ENCODE measurements around the gene SULT1C3.
A peak's percentile ranks its signal among the peaks of the same experiment; 100 is the strongest.

SULT1C3 gene

DNA sequence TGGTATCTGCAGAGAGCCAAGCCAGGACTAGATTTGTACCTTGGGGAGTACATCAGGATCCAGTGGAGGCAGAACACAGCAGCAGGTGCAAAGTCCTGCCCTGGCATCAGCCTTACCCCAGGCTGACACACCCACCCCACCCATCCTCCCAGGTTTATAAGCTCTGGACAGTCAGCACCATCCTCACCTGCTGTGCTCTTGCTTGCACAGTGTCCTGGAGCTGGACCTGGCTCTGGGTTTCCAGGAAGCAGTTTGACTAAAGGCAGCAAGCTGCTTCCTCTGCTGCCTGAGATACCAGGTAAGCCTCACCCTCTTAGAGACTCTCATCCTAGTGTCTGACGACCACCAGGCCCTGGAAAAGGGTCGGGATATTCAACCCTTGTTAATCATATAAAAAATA, at the start of gene SULT1C3:
Gene SULT1C3, plus strand, starts transcription at position 183 of the 400 bp plus-strand sequence. CDS start 7,227 bp downstream, outside the sequence.
- DNase-seq, result no peak

GRCh38 chr2:108193251-108193650, 46.5 kb upstream of the SULT1C3 start:
- no peak for DNase-seq

DNA sequence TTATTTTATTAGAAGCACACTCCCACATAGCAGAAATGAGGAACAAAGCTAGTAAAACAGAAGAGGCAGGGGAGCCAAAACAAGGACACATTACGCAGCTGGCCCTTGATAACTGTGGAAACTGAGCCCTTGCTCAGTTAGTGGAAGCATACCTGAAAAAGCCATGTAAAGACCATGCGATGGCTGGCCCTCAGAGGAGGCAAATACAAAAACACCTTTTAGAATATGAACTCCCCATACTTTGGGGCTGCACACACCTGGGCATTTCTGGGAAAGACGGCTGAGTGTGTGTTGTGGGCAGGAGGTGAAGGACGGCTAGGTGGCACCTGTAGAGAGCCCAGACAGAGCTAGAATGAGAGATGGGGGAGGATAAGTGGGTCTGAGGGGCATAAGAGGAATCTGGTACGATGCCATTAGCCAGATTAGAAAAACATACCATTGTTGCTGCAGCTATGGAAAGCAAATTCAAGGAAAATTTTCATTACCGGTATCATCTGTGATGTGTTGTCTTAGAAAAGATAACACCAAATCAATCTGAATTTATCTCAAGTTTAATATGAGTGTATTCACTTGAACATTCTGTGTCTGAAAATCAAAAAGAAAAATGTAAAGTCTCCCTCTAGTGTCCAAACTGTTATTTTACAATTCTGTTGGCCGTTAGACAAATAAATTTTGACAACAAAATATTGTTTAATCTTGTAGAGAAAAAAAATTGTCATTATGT, 45.2 kb upstream of the SULT1C3 start:
- DNase-seq, result peak; percentile 9

GRCh38 chr2:108195133-108195439, 44.7 kb upstream of the SULT1C3 start:
- no peak for DNase-seq

GRCh38 chr2:108199726-108200125, 40.0 kb upstream of the SULT1C3 start:
- DNase-seq, result no peak

- DNase-seq, result no peak
Measured at GRCh38 chr2:108200569-108200968, 39.2 kb upstream of the SULT1C3 start.

- no peak for DNase-seq
Measured at GRCh38 chr2:108212671-108213070, 27.1 kb upstream of the SULT1C3 start.

GRCh38 chr2:108215794-108216211, 24.0 kb upstream of the SULT1C3 start:
- peak; percentile 7 for DNase-seq

- no peak for DNase-seq
Measured at GRCh38 chr2:108217211-108217610, 22.6 kb upstream of the SULT1C3 start.

GRCh38 chr2:108219688-108220087, 20.1 kb upstream of the SULT1C3 start:
- DNase-seq, result no peak

- DNase-seq, result no peak
Measured at GRCh38 chr2:108220191-108220590, 19.6 kb upstream of the SULT1C3 start.

- DNase-seq, result no peak
Measured at GRCh38 chr2:108220942-108221541, 18.7 kb upstream of the SULT1C3 start.

GRCh38 chr2:108222261-108222660, 17.5 kb upstream of the SULT1C3 start:
- no peak for DNase-seq

DNA sequence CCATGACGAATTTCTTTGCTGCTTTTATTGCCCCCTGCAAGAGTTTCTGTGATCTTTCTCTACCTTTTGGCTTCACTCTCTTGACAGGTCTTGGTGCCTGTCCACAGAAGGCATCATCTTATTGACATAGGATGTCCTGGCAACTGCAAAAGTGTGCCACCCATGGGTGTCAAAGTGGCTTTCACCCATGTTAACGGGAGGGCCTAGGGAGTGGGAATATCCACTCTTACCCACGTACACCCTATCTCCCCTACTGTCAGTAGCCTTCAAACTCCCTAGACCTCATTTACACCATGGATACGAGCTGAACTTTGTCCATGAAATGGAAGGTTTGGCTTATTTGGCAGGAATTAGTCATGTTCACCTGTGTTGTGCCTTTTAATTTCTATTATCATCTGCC, 16.2 kb upstream of the SULT1C3 start:
- DNase-seq, result no peak

DNA sequence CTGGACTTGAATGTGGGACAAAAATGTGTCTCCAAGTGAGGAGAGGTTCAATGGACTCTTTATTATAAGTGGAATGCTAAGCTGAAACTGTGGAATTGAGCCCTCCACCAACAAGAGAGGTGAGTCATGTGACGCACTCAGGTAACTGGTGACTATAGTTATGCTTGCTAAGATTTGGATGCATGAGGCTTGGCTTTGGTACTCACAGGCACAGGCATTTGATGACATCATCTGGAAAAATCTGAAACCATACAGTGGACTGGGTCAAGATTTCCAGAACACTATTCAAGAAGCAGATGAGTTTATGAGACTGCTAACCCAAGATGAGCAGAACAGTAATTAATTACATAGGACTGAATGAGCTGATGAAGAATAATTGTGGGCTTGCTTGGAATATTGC, 15.7 kb upstream of the SULT1C3 start:
- no peak for DNase-seq

DNA sequence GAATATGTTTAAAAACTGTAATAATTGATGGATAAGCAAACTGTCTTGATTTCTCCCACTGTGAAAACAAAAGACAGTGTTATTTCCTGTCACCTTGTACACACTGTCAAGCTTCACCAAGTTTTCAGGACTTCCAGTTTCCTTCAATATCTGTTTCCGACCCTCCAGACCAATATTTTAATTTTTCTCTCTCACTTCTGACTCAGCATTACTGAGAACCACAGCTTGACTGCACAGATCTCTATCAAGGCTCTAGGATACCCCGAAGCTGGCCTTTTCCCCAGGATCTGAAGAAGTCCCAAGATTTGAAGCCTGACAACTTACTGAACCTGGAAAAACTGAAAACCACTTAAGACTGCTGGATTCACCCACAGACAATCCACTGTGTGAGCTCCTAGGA, 13.2 kb upstream of the SULT1C3 start:
- no peak for DNase-seq

DNA sequence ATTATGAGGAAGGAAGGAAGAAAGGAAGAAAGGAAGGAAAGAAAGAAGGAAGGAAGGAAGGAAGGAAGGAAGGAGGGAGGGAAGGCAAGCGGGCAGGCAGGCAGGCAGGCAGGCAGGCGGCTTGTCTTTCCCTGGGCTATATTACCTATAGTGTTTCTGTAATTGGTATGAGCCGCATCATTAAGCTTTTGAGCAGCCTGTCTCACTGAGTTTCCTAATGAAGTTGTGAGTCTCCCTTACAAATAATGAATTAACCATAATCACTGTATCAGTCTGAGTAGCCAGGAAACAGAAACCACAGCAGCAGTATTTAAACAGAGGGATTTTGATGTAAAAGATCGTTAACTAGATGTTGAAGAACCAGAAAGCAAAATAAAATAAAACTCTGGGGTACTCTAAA, 11.8 kb upstream of the SULT1C3 start:
- DNase-seq, result no peak

DNA sequence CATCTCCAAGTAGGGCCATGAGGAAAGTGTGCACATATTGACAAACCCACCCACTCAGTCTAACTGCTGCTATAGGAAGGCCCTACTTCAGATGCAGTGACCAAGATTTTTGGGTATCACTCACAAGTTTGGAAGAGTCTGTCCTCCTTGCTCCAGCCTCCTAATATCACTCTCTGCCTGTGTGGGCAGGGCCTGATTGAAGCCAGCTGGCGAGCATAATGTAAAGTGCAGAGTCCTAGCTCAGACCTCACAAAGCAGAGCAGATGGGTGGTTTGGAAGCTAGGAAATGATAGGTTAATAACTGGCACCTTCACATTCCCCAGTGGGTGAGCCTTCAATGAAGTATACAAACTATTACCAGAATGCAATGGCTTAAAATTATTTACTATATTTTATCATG, 11.2 kb upstream of the SULT1C3 start:
- no peak for DNase-seq

DNA sequence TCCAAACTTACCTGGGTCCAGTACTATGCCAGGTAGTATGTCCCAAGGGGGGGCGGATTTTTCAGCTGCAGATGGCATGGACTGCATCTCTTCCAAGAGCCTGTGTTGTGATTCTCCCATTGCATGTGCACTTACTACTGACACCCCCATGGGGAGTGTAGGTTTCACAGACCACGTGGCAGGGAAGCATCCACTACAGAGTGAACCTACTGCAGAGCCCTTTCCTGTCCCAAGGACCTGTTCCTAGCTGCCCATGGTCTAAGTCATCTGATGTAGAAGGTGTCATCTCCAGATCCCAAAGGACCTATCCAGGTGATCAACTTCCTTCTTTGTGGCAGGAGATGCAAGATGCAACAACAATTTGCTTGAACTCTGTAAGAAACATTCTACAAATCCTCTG, 9.9 kb upstream of the SULT1C3 start:
- no peak for DNase-seq

DNA sequence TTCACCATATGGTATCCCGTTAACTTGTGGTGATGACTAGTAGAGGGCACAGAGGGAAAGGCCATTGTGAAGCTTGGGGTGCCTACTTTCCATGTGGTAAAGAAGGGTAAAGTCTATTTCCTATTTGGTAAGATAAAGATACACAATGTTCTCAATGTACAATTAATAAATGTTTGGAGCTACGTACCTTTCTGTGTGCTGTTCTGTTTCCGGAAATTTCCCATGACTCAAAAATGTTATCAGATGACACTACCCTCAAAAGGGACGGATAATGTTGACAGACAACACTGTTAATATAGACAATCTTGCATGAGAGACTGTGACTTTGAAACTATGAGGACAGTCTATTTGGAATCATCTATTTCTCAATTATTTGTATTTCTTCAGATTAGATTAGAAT, 4.2 kb upstream of the SULT1C3 start:
- DNase-seq, result no peak

- DNase-seq, result no peak
Measured at GRCh38 chr2:108236676-108237335, 3.0 kb upstream of the SULT1C3 start.

DNA sequence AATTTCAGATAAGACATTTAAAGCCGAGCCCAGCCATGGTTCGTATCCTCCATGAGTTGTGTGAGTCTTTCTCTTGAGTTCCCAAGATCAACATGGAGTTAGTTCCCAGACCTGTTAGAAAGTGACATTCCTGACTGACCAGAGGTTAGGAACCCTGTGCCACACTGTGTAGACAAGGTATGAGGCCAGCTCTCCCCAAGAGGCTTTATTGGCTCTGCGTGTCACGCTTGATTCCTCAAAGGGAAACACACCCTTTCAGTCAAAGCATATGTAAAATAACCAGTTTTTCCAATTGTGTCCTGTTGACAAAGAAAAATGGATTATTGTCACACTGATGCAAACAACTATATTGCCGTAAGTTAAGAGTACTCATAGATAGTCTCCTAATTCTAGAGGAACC, 1.2 kb downstream of the SULT1C3 start:
- DNase-seq, result no peak

- no peak for DNase-seq
Measured at GRCh38 chr2:108243566-108243965, 3.8 kb downstream of the SULT1C3 start.

GRCh38 chr2:108244667-108245414, 5.1 kb downstream of the SULT1C3 start:
- no peak for DNase-seq
